ENCODE data around the gene SPECC1. TPM values are rescaled to one million over a fixed set of nuclear protein-coding genes. Genes with fewer than 3 reads are reported as not detected.
"Not testable (repeated sequence)": the region's sequence is repeated elsewhere in the genome, so short reads cannot be mapped to it uniquely, and the experiment has no call there.

SPECC1 gene
- total RNA-seq, 6 experiments from 2014 or later: 19.2 to 33.7 (median 29.4) TPM

- H3K27ac Mint-ChIP-seq: no peak overlapping the region
- peaks cover 9% of the 10 kb centered on the region for H3K27me3 Mint-ChIP-seq (ENCODE audit: insufficient read depth)
- H3K4me3 Mint-ChIP-seq: no peak overlapping the region
- DNase-seq: no peak
- TF ChIP-seq CTCF (IDR thresholded peaks at IDR 0.05): no peak
- H3K4me1 Mint-ChIP-seq (ENCODE audit: low read depth): peaks cover 13% of the 10 kb centered on the region; the same call in 1 of the 2 replicates
- H3K36me3 Mint-ChIP-seq (ENCODE audit: low read depth): peaks cover 4% of the 10 kb centered on the region; the same call in 1 of the 2 replicates
- no peaks in the 10 kb centered on the region for H3K9me3 Mint-ChIP-seq
Measured at GRCh38 chr17:20159406-20160069, 150.4 kb downstream of the SPECC1 start.

DNA sequence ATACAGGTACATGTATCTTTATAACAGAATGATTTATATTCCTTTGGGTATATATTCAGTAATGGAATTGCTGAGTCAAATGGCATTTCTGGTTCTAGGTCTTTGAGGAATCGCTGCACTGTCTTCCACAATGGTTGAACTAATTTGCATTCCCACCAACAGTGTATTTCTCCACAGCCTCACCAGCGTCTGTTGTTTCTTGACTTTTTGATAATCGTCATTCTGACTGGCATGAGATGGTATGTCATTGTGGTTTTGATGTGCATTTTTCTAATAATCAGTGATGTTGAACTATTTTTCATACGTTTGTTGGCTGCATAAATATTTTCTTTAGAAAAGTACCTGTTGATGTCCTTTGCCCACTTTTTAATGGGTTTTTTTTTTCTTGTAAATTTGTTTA, 156.4 kb downstream of the SPECC1 start:
- H3K4me1 Mint-ChIP-seq (ENCODE audit: low read depth): peaks cover 21% of the 10 kb centered on the region
- not testable (repeated sequence) for H3K9me3 Mint-ChIP-seq; H3K27me3 Mint-ChIP-seq (ENCODE audit: insufficient read depth); H3K4me3 Mint-ChIP-seq; H3K36me3 Mint-ChIP-seq (ENCODE audit: low read depth); H3K27ac Mint-ChIP-seq; DNase-seq

GRCh38 chr17:20170085-20170484, 160.9 kb downstream of the SPECC1 start:
- H3K36me3 Mint-ChIP-seq (ENCODE audit: low read depth): no peaks in the 10 kb centered on the region
- no peak overlapping the region for H3K27ac Mint-ChIP-seq
- H3K4me1 Mint-ChIP-seq (ENCODE audit: low read depth): peaks cover 60% of the 10 kb centered on the region
- no peak for TF ChIP-seq CTCF (IDR thresholded peaks at IDR 0.05)
- DNase-seq: no peak
- H3K27me3 Mint-ChIP-seq (ENCODE audit: insufficient read depth): no peaks in the 10 kb centered on the region
- H3K9me3 Mint-ChIP-seq: no peaks in the 10 kb centered on the region
- no peak overlapping the region for H3K4me3 Mint-ChIP-seq

GRCh38 chr17:20171741-20172365, 162.7 kb downstream of the SPECC1 start:
- Mint-ChIP-seq H3K36me3 (ENCODE audit: low read depth) (no peaks in the 10 kb centered on the region), H3K27ac (no peak overlapping the region), H3K4me1 (ENCODE audit: low read depth) (peaks cover 66% of the 10 kb centered on the region), H3K4me3 (no peak overlapping the region), H3K9me3 (no peaks in the 10 kb centered on the region), H3K27me3 (ENCODE audit: insufficient read depth) (no peaks in the 10 kb centered on the region)
- no peak for DNase-seq
- no peak for TF ChIP-seq CTCF (IDR thresholded peaks at IDR 0.05)

DNA sequence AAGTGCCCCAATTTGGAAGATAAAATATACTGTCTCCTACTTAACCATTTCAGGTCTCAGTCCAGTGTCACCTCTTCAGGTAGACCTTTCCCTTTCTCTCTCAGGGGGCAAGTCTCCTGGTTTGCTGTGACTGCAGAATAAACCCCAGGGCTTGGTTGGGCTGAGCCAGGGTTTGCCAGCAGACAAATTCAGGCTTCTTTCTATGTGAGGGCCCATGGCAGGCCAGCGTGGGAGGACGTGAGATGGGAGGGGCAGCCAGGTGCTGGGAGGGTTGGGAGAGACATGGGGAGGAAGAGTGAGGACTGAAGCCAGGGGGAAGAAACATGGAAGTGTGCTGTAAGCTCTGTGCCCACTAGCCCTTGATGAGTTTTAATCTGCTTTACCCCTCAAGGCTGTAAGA, 163.2 kb downstream of the SPECC1 start:
- no peak for DNase-seq
- no peak for TF ChIP-seq CTCF (IDR thresholded peaks at IDR 0.05)
- no peaks in the 10 kb centered on the region for H3K36me3 Mint-ChIP-seq (ENCODE audit: low read depth)
- no peaks in the 10 kb centered on the region for H3K9me3 Mint-ChIP-seq
- H3K27ac Mint-ChIP-seq: peak overlapping the region; percentile 83
- H3K4me3 Mint-ChIP-seq: no peak overlapping the region
- peaks cover 70% of the 10 kb centered on the region for H3K4me1 Mint-ChIP-seq (ENCODE audit: low read depth)
- no peaks in the 10 kb centered on the region for H3K27me3 Mint-ChIP-seq (ENCODE audit: insufficient read depth)

GRCh38 chr17:20173091-20173490, 163.9 kb downstream of the SPECC1 start:
- H3K4me1 Mint-ChIP-seq (ENCODE audit: low read depth): peaks cover 70% of the 10 kb centered on the region
- peak overlapping the region; percentile 25 for H3K4me3 Mint-ChIP-seq
- H3K9me3 Mint-ChIP-seq: no peaks in the 10 kb centered on the region
- no peak for DNase-seq
- H3K36me3 Mint-ChIP-seq (ENCODE audit: low read depth): no peaks in the 10 kb centered on the region
- H3K27ac Mint-ChIP-seq: peak overlapping the region; percentile 83
- no peak for TF ChIP-seq CTCF (IDR thresholded peaks at IDR 0.05)
- no peaks in the 10 kb centered on the region for H3K27me3 Mint-ChIP-seq (ENCODE audit: insufficient read depth)
